Activated T-helper 2 cell treated with anti-CD3 and anti-CD28 coated beads, Interferon-gamma antibody, Interleukin-2, Interleukin-4, amounts not matched to agents 10 μg/mL and 5 μg/mL and 100 μg/mL, durations not matched to agents 14 hours and 24 hours and 36 hours (primary cell): ENCODE data around the gene MYOCD. TPM values are rescaled to one million over a fixed set of nuclear protein-coding genes. Genes with fewer than 3 reads are reported as not detected.
"Not testable (repeated sequence)": the region's sequence is repeated elsewhere in the genome, so short reads cannot be mapped to it uniquely, and the experiment has no call there.

Source experiments
- DNase-seq: peaks from one replicate; pipeline ENCODE4 v3.0.0; 2021; ENCODE audit warnings: low spot score
- H3K27ac Mint-ChIP-seq: one replicate; pipeline ENCODE4 v1.8.0; 2021; ENCODE audit warnings: mixed read lengths
- H3K27me3 Mint-ChIP-seq: one replicate; pipeline ENCODE4 v1.8.0; 2021; ENCODE audit warnings: low read depth, mixed read lengths
- H3K36me3 Mint-ChIP-seq: one replicate; pipeline ENCODE4 v1.8.0; 2021; ENCODE audit warnings: low read depth, mixed read lengths
- H3K4me1 Mint-ChIP-seq: one replicate; pipeline ENCODE4 v1.8.0; 2021; ENCODE audit warnings: low read depth, mixed read lengths
- H3K4me3 Mint-ChIP-seq: one replicate; pipeline ENCODE4 v1.8.0; 2021; ENCODE audit warnings: low read depth, mild to moderate bottlenecking, moderate library complexity, mixed read lengths
- H3K9me3 Mint-ChIP-seq: one replicate; pipeline ENCODE4 v1.8.0; 2021; ENCODE audit warnings: mixed read lengths
- intact Hi-C: fragments of 100-400 bp; cut with micrococcal nuclease; formaldehyde crosslinking; loops from one replicate; pipeline ENCODE4 v1.15.1; 2023
- total RNA-seq: library from RNA; stranded (reverse); gene quantifications from 2 replicates; pipeline ENCODE4 v1.2.3, GENCODE V29; 2022

The MYOCD gene
- total RNA-seq, 1 donor from 2014 or later: not detected

GRCh38 chr17:12631076-12631475 lies 34.6 kb upstream of the MYOCD start:
- Mint-ChIP-seq H3K27me3 (no peaks in the 10 kb centered on the region), H3K4me1 (no peaks in the 10 kb centered on the region), H3K9me3 (peaks cover 28% of the 10 kb centered on the region), H3K4me3 (no peak overlapping the region), H3K36me3 (no peaks in the 10 kb centered on the region), H3K27ac (no peak overlapping the region)
- DNase-seq: no peak
- intact Hi-C loops: no loop called here

- Mint-ChIP-seq H3K27ac (no peak overlapping the region), H3K4me3 (no peak overlapping the region), H3K27me3 (no peaks in the 10 kb centered on the region), H3K9me3 (peaks cover 32% of the 10 kb centered on the region), H3K36me3 (no peaks in the 10 kb centered on the region), H3K4me1 (no peaks in the 10 kb centered on the region)
- intact Hi-C loops: no loop called here
- no peak for DNase-seq
Measured at GRCh38 chr17:12632785-12633184, 32.9 kb upstream of the MYOCD start.

- no peak for DNase-seq
- Mint-ChIP-seq H3K4me3 (no peak overlapping the region), H3K36me3 (no peaks in the 10 kb centered on the region), H3K27me3 (no peaks in the 10 kb centered on the region), H3K27ac (no peak overlapping the region), H3K9me3 (peaks cover 33% of the 10 kb centered on the region), H3K4me1 (no peaks in the 10 kb centered on the region)
- intact Hi-C loops: no loop called here
Measured at GRCh38 chr17:12634789-12635414, 30.8 kb upstream of the MYOCD start.

- H3K36me3 Mint-ChIP-seq, H3K4me1 Mint-ChIP-seq, H3K4me3 Mint-ChIP-seq, H3K27me3 Mint-ChIP-seq, intact Hi-C loops, H3K27ac Mint-ChIP-seq, DNase-seq: not testable (repeated sequence)
- H3K9me3 Mint-ChIP-seq: peaks cover 29% of the 10 kb centered on the region
Measured at GRCh38 chr17:12635996-12636395, 29.7 kb upstream of the MYOCD start.

GRCh38 chr17:12637015-12637414 lies 28.7 kb upstream of the MYOCD start:
- DNase-seq: no peak
- Mint-ChIP-seq H3K27ac (no peak overlapping the region), H3K36me3 (no peaks in the 10 kb centered on the region), H3K4me3 (no peak overlapping the region), H3K9me3 (peaks cover 24% of the 10 kb centered on the region), H3K4me1 (no peaks in the 10 kb centered on the region), H3K27me3 (no peaks in the 10 kb centered on the region)
- intact Hi-C loops: no loop called here

GRCh38 chr17:12637745-12638651 lies 27.7 kb upstream of the MYOCD start:
- no peaks in the 10 kb centered on the region for H3K36me3 Mint-ChIP-seq
- intact Hi-C loops: no loop called here
- no peak for DNase-seq
- peaks cover 25% of the 10 kb centered on the region for H3K9me3 Mint-ChIP-seq
- no peaks in the 10 kb centered on the region for H3K27me3 Mint-ChIP-seq
- H3K4me1 Mint-ChIP-seq: no peaks in the 10 kb centered on the region
- no peak overlapping the region for H3K4me3 Mint-ChIP-seq
- H3K27ac Mint-ChIP-seq: no peak overlapping the region

- Mint-ChIP-seq H3K36me3 (no peaks in the 10 kb centered on the region), H3K27ac (no peak overlapping the region), H3K4me1 (no peaks in the 10 kb centered on the region), H3K27me3 (no peaks in the 10 kb centered on the region), H3K4me3 (no peak overlapping the region), H3K9me3 (peaks cover 28% of the 10 kb centered on the region)
- intact Hi-C loops: no loop called here
- DNase-seq: no peak
Measured at GRCh38 chr17:12640364-12640763, 25.3 kb upstream of the MYOCD start.

DNA sequence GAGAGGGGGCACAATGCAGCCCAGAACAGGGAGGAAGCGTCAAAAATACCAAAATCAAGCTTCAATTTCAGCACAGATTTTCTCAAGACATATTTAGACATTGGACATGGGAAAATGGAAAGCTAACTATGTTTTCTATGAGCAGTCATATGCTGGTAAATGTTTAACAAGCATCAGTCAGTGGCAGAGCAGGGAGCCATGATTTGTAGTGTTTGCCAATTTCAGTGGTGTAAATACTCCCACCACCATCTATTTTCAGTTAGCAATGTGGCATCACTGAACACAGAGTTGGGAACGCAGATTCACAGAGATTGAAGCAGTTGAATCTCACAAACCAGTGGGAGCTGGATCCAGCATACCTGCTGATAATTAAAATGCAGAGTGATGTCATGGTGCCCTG lies 24.6 kb upstream of the MYOCD start:
- Mint-ChIP-seq H3K4me1 (no peaks in the 10 kb centered on the region), H3K36me3 (no peaks in the 10 kb centered on the region)

GRCh38 chr17:12642034-12642433 lies 23.7 kb upstream of the MYOCD start:
- Mint-ChIP-seq H3K4me1 (no peaks in the 10 kb centered on the region), H3K4me3 (no peak overlapping the region), H3K27ac (no peak overlapping the region), H3K27me3 (no peaks in the 10 kb centered on the region), H3K9me3 (peaks cover 22% of the 10 kb centered on the region), H3K36me3 (no peaks in the 10 kb centered on the region)
- intact Hi-C loops: no loop called here
- no peak for DNase-seq

More for the DNA sequence above, 24.6 kb upstream of the MYOCD start:
- intact Hi-C loops: no loop called here
- no peaks in the 10 kb centered on the region for H3K27me3 Mint-ChIP-seq
- peaks cover 26% of the 10 kb centered on the region for H3K9me3 Mint-ChIP-seq
- H3K27ac Mint-ChIP-seq: no peak overlapping the region
- DNase-seq: no peak
- no peak overlapping the region for H3K4me3 Mint-ChIP-seq

- no peak overlapping the region for H3K27ac Mint-ChIP-seq
- H3K4me1 Mint-ChIP-seq: no peaks in the 10 kb centered on the region
- no peaks in the 10 kb centered on the region for H3K36me3 Mint-ChIP-seq
- intact Hi-C loops: no loop called here
- DNase-seq: no peak
- H3K4me3 Mint-ChIP-seq: no peak overlapping the region
- peaks cover 20% of the 10 kb centered on the region for H3K9me3 Mint-ChIP-seq
- H3K27me3 Mint-ChIP-seq: no peaks in the 10 kb centered on the region
Measured at GRCh38 chr17:12643822-12644221, 21.9 kb upstream of the MYOCD start.

DNA sequence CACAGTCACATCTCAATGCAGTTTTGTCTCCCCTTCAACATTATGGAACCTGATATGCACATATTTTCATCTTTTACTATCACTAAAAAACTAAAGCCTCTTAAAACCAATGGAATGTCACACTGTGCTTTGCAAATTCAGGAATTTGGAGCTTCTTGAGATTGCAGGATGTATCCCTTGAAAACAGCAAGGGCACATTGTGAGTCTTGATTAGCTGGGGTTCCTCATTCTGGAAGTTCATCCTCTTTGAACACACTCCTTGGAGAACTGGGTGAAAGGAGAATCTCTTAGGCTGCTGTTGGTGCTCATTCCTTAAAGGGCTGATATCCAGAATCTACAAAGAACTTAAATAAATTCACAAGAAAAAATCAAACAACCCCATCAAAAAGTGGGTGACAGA lies 21.1 kb upstream of the MYOCD start:
- H3K27me3 Mint-ChIP-seq: no peaks in the 10 kb centered on the region
- H3K27ac Mint-ChIP-seq: no peak overlapping the region
- H3K4me1 Mint-ChIP-seq: no peaks in the 10 kb centered on the region
- intact Hi-C loops: no loop called here
- DNase-seq: no peak
- peaks cover 20% of the 10 kb centered on the region for H3K9me3 Mint-ChIP-seq
- H3K4me3 Mint-ChIP-seq: no peak overlapping the region
- H3K36me3 Mint-ChIP-seq: no peaks in the 10 kb centered on the region

DNA sequence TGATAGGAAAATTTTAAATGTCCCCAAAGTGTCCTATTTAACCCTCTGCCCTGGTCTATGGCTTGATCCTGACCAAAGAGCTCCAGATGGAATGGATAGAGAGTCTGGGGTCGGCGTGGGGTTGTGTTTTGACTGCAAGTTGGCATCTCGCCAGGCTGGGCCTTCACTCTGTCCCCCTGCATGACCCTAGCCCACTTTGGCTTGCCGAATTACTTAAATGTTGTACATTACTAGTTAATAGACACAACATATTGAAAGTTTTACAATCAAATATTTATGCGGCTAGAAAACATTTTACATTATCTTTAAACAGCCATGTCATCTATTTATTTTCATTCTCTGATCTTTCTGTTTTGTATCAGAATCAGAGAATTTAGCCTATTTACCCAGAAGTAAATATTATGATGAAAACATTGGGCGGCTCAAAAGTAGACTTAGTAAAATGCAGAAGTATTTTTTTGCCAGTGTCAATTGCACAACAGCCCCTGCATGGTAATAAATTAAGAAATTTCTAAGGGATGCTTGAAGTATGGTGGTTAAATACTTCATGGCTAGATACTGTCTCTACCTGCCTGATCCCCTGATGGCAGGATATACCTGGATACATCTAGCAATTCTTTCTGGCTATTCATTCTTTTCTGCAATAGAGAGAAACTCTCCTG lies 18.8 kb upstream of the MYOCD start:
- intact Hi-C loops: no loop called here
- Mint-ChIP-seq H3K27me3 (no peaks in the 10 kb centered on the region), H3K27ac (no peak overlapping the region), H3K9me3 (peaks cover 18% of the 10 kb centered on the region), H3K4me1 (no peaks in the 10 kb centered on the region), H3K4me3 (no peak overlapping the region), H3K36me3 (no peaks in the 10 kb centered on the region)
- no peak for DNase-seq

- Mint-ChIP-seq H3K9me3 (peaks cover 14% of the 10 kb centered on the region), H3K27ac (no peak overlapping the region)
Measured at GRCh38 chr17:12648498-12648897, 17.2 kb upstream of the MYOCD start.

More at GRCh38 chr17:12648498-12648897, 17.2 kb upstream of the MYOCD start:
- intact Hi-C loops: no loop called here
- Mint-ChIP-seq H3K36me3 (no peaks in the 10 kb centered on the region), H3K4me1 (no peaks in the 10 kb centered on the region), H3K27me3 (no peaks in the 10 kb centered on the region), H3K4me3 (no peak overlapping the region)
- no peak for DNase-seq
